Measurements from ENCODE around the gene SUPT3H. TPM values are rescaled to one million over a fixed set of nuclear protein-coding genes. Genes with fewer than 3 reads are reported as not detected.

SUPT3H gene
- total and polyA plus RNA-seq, 4 donors = 0.85 to 4.8 (median 2.4) TPM

GRCh38 chr6:45411959-45412358, 34.2 kb upstream of the SUPT3H start:
- TF ChIP-seq FOXA2 (IDR thresholded peaks at IDR 0.05) (no peak), ZBTB33 (IDR thresholded peaks at IDR 0.05) (no peak), NR2F2 (IDR thresholded peaks at IDR 0.05) (no peak), RAD21 (IDR thresholded peaks at IDR 0.05) (no peak), TAF1 (conservative IDR thresholded peaks at IDR 0.05) (no peak), HNF4G (IDR thresholded peaks at IDR 0.05) (no peak), JUND (IDR thresholded peaks at IDR 0.05) (no peak), EGR1 (IDR thresholded peaks at IDR 0.05; ENCODE audit: low read depth in 2 of 2) (no peak)

GRCh38 chr6:45400021-45400420, 22.3 kb upstream of the SUPT3H start:
- 88% methylated on average over 2 of the region's 2 CpGs for WGBS
- Histone ChIP-seq H3K4me1 (ENCODE audit: control insufficient read depth in 4 of 4, insufficient read depth in 4 of 4, low read length in 3 of 4) (no peaks in the 10 kb centered on the region), H3K27me3 (ENCODE audit: control insufficient read depth in 4 of 4, insufficient read depth in 4 of 4, low read length in 3 of 4) (peaks cover 0 to 3% (median 0%) of the 10 kb centered on the region in 4 donors), H3K9ac (ENCODE audit: low read depth in 1 of 2, low read length in 2 of 2) (no peak overlapping the region), H3K36me3 (ENCODE audit: control insufficient read depth in 4 of 4, insufficient read depth in 3 of 4, low read depth in 1 of 4, low read length in 3 of 4) (no peaks in the 10 kb centered on the region), H3K27ac (ENCODE audit: low read depth in 1 of 2, low read length in 2 of 2) (no peak overlapping the region), H3K4me3 (ENCODE audit: low read depth in 1 of 3, low read length in 3 of 3) (no peak overlapping the region), H3K9me3 (ENCODE audit: control insufficient read depth in 4 of 4, low read length in 3 of 4) (no peaks in the 10 kb centered on the region)
- TF ChIP-seq HNF4G (IDR thresholded peaks at IDR 0.05) (no peak), YY1 (IDR thresholded peaks at IDR 0.05) (no peak), HNF4A (conservative IDR thresholded peaks at IDR 0.05) (no peak), REST (IDR thresholded peaks at IDR 0.05) (no peak), NR2F2 (IDR thresholded peaks at IDR 0.05) (no peak), MAX (IDR thresholded peaks at IDR 0.05) (no peak), ATF3 (IDR thresholded peaks at IDR 0.05) (no peak), FOXA1 (IDR thresholded peaks at IDR 0.05) (no peak), CTCF (IDR thresholded peaks at IDR 0.05; ENCODE audit: low read depth, low read length, missing input control) (no peak)
- DNase-seq (ENCODE audit: low spot score) = no peak

More at GRCh38 chr6:45411959-45412358, 34.2 kb upstream of the SUPT3H start:
- no peaks in the 10 kb centered on the region for H3K36me3 ChIP-seq (ENCODE audit: control insufficient read depth in 4 of 4, insufficient read depth in 3 of 4, low read depth in 1 of 4, low read length in 3 of 4)
- H3K27me3 ChIP-seq (ENCODE audit: control insufficient read depth in 4 of 4, insufficient read depth in 4 of 4, low read length in 3 of 4) = peaks cover 0 to 5% (median 0%) of the 10 kb centered on the region in 4 donors
- WGBS = 90% methylated on average over 5 of the region's 5 CpGs
- H3K27ac ChIP-seq (ENCODE audit: low read depth in 1 of 2, low read length in 2 of 2) = no peak overlapping the region
- H3K9ac ChIP-seq (ENCODE audit: low read depth in 1 of 2, low read length in 2 of 2) = no peak overlapping the region
- H3K4me3 ChIP-seq (ENCODE audit: low read depth in 1 of 3, low read length in 3 of 3) = no peak overlapping the region
- DNase-seq (ENCODE audit: low spot score) = no peak
- H3K4me1 ChIP-seq (ENCODE audit: control insufficient read depth in 4 of 4, insufficient read depth in 4 of 4, low read length in 3 of 4) = no peaks in the 10 kb centered on the region
- no peaks in the 10 kb centered on the region for H3K9me3 ChIP-seq (ENCODE audit: control insufficient read depth in 4 of 4, low read length in 3 of 4)
